ENCODE measurements around the gene CDKN3. TPM values are rescaled to one million over a fixed set of nuclear protein-coding genes. Genes with fewer than 3 reads are reported as not detected.
"Not testable (repeated sequence)": the region's sequence is repeated elsewhere in the genome, so short reads cannot be mapped to it uniquely, and the experiment has no call there.

Gene CDKN3
- total RNA-seq, 8 experiments from 2014 or later = 2.8 to 74.4 (median 7.9) TPM

DNA sequence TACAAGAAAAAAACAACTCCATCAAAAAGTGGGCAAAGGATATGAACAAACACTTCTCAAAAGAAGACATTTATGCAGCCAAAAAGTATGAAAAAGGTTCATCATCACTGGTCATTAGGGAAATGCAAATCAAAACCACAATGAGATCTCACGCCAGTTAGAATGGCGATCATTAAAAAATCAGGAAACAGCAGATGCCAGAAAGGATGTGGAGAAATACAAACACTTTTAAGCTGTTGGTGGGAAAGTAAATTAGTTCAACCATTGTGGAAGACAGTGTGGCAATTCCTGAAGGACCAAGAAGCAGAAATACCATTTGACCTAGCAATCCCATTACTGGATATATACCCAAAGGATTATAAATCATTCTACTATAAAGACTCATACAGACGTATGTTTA lies 16.2 kb upstream of the CDKN3 start:
- WGBS, 10 experiments = 53 to 100% (median 80%) methylated on average over 1 to 3 of the region's 3 CpGs; no CpG with 5 or more reads in 1 of the 10 experiments
- H3K4me1 ChIP-seq (replicated peaks in 1 of 2); ATAC-seq (replicated peaks in 6 of 8); in situ Hi-C loops (cut with MboI; ENCODE audit: low pct_unique_long_range_greater_than_20kb in 2 of 9, low sequenced_read_pairs in 9 of 9, unreplicated experiment in 9 of 9); H3K4me3 ChIP-seq; H3K27ac ChIP-seq: not testable (repeated sequence)

DNA sequence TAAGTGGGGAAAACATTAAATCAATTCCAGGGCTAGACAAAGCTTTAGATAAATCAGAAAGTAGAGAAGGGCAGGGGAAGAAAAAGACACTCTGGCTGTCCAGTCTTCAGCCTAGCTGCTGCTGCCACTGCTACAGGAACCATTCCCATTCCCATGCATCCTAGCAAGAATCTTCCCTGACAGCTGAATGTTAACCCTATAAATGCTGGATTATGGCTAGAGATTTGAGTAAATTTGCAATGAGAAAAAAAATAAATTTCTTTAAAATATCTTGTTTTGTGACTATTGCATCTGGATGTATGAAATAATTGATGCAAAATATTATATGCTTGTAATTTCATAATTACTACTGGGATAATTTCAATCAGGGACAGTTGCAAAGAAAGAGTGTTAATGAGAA lies 15.0 kb upstream of the CDKN3 start:
- no peaks in the 10 kb centered on the region for H3K4me1 ChIP-seq (replicated peaks in 1 of 2)
- ATAC-seq (replicated peaks in 6 of 8) = no peak
- in situ Hi-C loops (cut with MboI; ENCODE audit: low pct_unique_long_range_greater_than_20kb in 2 of 9, low sequenced_read_pairs in 9 of 9, unreplicated experiment in 9 of 9) = no loop called here

DNA sequence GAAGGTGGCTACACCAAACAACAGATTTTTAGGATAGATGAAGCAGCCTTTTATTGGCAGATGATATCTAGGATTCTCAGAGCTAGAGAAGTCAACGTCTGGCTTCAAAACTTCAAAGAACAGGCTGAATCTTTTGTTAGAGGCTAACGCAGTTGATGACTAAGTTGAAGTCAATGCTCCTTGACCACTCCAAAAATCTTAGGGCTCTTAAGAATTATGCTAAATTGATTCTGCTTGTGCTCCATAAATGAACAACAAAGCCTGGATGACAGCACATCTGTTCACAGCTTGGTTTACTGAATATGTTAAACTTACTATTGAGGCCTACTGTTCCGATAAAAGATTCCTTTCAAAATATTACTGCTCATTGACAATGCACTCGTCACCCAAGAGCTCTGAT lies 13.0 kb upstream of the CDKN3 start:
- no peak overlapping the region for H3K4me3 ChIP-seq
- in situ Hi-C loops (cut with MboI; ENCODE audit: low pct_unique_long_range_greater_than_20kb in 2 of 9, low sequenced_read_pairs in 9 of 9, unreplicated experiment in 9 of 9) = no loop called here
- peak in 2 of 8 experiments; percentile 78 to 80 for ATAC-seq (replicated peaks in 6 of 8)
- 0 to 80% (median 72%) methylated on average over 1 to 4 of the region's 4 CpGs for WGBS, 10 experiments
- H3K27ac ChIP-seq = no peak overlapping the region
- H3K4me1 ChIP-seq (replicated peaks in 1 of 2) = no peaks in the 10 kb centered on the region

More for the DNA sequence above, 15.0 kb upstream of the CDKN3 start:
- Histone ChIP-seq H3K27ac (no peak overlapping the region), H3K4me3 (no peak overlapping the region)

DNA sequence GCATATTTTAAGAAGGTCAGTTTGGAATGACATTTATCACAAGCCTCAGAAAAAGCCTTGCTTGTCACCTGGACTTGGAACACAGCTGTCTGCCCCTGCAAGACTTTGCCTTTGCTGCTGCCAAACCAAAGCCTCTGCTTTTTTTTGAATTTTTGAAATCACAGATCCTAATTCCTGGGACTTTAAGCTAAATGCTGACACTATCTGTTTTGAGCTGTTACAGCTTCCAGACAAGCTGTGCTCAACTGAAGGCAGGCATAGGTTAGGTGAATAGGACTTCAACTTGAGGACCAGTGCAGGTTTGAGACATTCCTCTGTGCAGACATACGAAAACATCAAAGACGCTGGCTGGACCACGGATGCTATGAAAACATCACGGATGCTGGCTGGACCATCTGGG lies 11.3 kb upstream of the CDKN3 start:
- 20 to 100% (median 90%) methylated on average over 1 to 4 of the region's 4 CpGs; no CpG with 5 or more reads in 1 of the 10 experiments for WGBS, 10 experiments
- Histone ChIP-seq H3K4me1 (replicated peaks in 1 of 2) (no peaks in the 10 kb centered on the region), H3K4me3 (no peak overlapping the region), H3K27ac (no peak overlapping the region)
- in situ Hi-C loops (cut with MboI; ENCODE audit: low pct_unique_long_range_greater_than_20kb in 2 of 9, low sequenced_read_pairs in 9 of 9, unreplicated experiment in 9 of 9) = no loop called here
- ATAC-seq (replicated peaks in 6 of 8) = no peak

DNA sequence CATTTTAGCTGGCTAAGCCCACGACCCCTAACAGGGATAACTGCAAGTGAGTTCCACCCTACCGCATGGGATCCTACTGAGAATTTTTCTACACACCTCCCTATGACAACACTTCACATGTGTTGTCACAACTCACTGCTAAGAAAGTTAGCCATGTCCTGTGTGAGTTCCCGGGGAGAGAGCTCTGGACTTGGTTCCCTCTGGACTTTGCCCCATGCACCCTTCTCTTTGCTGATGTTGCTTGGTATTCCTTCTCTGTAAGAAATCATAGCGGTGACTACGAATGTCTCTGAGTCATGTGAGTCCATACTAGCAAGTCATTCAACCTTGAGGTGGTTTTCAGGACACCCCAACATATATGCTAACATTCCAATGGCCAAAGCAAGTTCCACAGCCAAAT lies 9.5 kb upstream of the CDKN3 start:
- H3K27ac ChIP-seq = no peak overlapping the region
- ATAC-seq (replicated peaks in 6 of 8) = no peak
- no peaks in the 10 kb centered on the region for H3K4me1 ChIP-seq (replicated peaks in 1 of 2)
- in situ Hi-C loops (cut with MboI; ENCODE audit: low pct_unique_long_range_greater_than_20kb in 2 of 9, low sequenced_read_pairs in 9 of 9, unreplicated experiment in 9 of 9) = no loop called here
- 46 to 100% (median 90%) methylated on average over 1 to 5 of the region's 5 CpGs; no CpG with 5 or more reads in 1 of the 10 experiments for WGBS, 10 experiments
- no peak overlapping the region for H3K4me3 ChIP-seq

DNA sequence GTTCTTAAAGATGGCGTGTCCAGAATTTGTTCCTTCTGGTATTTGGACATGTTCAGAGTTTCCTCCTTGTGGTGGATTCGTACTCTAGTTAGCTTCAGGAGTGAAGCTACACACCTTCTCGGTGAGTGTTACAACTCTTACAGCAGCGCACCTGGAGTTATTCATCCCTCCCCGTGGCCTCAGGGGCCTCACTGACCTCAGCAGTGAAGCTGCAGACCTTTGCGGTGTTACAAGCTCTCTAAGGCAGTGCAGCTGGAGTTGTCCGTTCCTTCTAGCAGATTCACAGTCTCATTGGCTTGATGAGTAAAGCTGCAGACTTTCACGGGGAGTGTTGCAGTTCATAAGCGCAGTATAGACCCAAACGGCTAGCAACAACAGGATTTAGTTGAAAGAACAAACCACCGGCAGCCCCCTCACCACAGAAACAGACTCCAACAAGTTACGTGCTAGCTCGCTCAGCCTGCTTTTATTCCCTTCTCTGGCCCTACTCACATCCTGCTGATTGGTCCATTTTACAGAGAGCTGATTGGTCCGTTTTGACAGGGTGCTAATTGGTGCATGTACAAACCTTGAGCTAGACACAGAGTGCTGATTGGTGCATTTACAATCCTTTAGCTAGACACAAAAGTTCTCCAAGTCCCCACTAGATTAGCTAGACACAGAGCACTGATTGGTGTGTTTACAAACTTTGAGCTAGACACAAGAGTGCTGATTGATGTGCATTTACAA lies 4.5 kb upstream of the CDKN3 start:
- in situ Hi-C loops (cut with MboI; ENCODE audit: low pct_unique_long_range_greater_than_20kb in 2 of 9, low sequenced_read_pairs in 9 of 9, unreplicated experiment in 9 of 9) = no loop called here
- WGBS, 10 experiments = 66 to 100% (median 88%) methylated on average over 1 to 7 of the region's 14 CpGs; no CpG with 5 or more reads in 2 of the 10 experiments
- H3K4me3 ChIP-seq = no peak overlapping the region
- no peaks in the 10 kb centered on the region for H3K4me1 ChIP-seq (replicated peaks in 1 of 2)
- no peak for ATAC-seq (replicated peaks in 6 of 8)
- no peak overlapping the region for H3K27ac ChIP-seq

DNA sequence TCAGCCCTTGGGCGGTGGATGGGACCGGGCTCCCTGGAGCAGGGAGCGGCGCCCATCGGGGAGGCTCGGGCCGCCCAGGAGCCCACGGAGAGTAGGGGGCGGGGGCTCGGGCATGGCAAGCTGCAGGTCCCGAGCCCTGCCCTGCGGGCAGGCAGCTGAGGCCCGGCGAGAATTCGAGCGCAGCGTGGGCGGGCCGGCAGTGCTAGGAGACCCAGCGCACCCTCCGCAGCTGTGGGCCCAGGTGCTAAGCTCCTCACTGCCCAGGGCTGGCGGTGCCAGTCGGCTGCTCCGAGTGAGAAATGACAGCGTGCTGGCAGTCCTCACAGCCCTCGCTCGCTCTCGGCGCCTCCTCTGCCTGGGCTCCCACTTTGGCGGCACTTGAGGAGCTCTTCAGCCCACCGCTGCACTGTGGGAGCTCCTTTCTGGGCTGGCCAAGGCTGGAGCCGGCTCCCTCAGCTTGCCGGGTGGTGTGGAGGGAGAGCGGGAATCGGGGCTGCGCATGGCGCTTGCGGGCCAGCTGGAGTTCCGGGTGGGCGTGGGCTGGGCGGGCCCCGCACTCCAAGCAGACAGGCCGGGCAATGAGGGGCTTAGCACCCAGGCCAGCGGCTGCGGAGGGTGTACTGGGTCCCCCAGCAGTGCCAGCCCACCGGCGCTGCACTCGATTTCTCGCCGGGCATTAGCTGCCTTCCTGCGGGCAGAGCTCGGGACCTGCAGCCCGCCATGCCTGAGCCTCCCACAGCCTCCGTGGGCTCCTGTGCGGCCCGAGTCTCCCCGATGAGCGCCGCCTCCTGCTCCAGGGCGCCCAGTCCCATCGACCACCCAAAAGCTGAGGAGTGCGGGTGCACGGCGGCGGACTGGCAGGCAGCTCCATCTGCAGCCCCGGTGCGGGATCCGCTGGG lies 3.6 kb upstream of the CDKN3 start:
- in situ Hi-C loops (cut with MboI; ENCODE audit: low pct_unique_long_range_greater_than_20kb in 2 of 9, low sequenced_read_pairs in 9 of 9, unreplicated experiment in 9 of 9); ATAC-seq (replicated peaks in 6 of 8); H3K4me1 ChIP-seq (replicated peaks in 1 of 2); H3K27ac ChIP-seq; H3K4me3 ChIP-seq: not testable (repeated sequence)
- WGBS, 10 experiments = 83 to 100% (median 100%) methylated on average over 1 to 13 of the region's 68 CpGs; no CpG with 5 or more reads in 5 of the 10 experiments

DNA sequence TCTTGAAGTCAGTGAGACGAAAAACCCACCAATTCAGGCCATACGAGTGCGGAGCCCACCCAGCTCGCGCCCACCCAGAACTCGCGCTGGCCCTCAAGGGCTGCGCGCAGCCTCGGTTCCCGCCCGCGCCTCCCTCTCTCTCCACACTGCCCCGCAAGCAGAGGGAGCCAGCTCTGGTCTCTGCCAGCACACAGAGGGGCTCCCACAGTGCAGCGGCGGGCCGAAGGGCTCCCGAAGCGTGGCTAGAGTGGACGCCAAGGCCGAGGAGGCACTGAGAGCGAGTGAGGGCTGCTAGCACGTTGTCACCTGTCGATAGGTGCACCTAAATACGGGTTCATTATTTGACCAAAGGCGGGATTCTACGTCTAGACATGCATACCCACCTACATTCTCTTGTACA lies 2.2 kb upstream of the CDKN3 start:
- peaks cover 0 to 2% of the 10 kb centered on the region in 2 donors for H3K4me1 ChIP-seq (replicated peaks in 1 of 2)
- H3K4me3 ChIP-seq = no peak overlapping the region
- in situ Hi-C loops (cut with MboI; ENCODE audit: low pct_unique_long_range_greater_than_20kb in 2 of 9, low sequenced_read_pairs in 9 of 9, unreplicated experiment in 9 of 9) = no loop called here
- no peak overlapping the region for H3K27ac ChIP-seq
- 84 to 100% (median 100%) methylated on average over 1 to 7 of the region's 27 CpGs; no CpG with 5 or more reads in 4 of the 10 experiments for WGBS, 10 experiments
- ATAC-seq (replicated peaks in 6 of 8) = no peak

DNA sequence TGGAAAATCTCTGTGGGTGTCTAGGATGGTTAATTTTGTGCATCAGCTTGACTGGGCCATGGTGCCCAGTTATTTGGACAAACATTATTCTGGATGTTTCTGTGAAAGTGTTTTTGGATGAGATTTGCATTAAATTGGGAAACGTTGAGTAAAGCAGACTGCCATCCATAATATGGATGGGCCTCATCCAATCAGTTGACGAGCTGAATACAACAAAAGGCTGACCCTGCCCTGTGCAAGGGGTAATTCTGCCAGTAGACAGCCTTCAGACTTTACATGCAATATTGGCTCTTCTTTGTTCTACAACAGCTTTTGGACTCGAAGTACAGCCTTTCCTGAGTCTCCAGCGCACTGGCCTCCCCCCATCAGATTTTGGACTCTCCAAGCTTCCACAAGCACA lies 1.5 kb upstream of the CDKN3 start:
- WGBS, 10 experiments = 64 to 100% (median 85%) methylated on average over 1 to 4 of the region's 4 CpGs; no CpG with 5 or more reads in 3 of the 10 experiments
- ATAC-seq (replicated peaks in 6 of 8) = no peak
- in situ Hi-C loops (cut with MboI; ENCODE audit: low pct_unique_long_range_greater_than_20kb in 2 of 9, low sequenced_read_pairs in 9 of 9, unreplicated experiment in 9 of 9) = no loop called here

DNA sequence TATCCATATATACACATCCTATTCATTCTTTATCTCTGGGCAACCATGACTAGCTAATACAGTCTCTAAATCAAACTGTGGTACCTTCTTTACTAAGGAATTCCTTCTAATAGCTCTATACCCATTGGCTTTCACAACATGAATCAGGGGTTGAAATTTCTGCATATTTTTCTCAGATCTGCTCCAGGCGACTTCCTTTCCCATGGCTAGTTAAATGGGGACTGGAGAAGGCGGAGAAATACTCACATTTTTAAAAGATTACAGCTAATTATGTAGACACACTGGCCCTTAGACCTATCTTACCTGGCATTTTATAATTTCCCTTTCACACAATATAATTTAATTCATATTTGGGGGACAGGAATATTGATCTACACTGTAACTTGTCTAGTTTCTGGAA lies 1.1 kb upstream of the CDKN3 start:
- no peak for ATAC-seq (replicated peaks in 6 of 8)
- WGBS, 10 experiments = 75 to 100% (median 96%) methylated on average over 1 to 2 of the region's 2 CpGs; no CpG with 5 or more reads in 1 of the 10 experiments

More for the DNA sequence above, 1.5 kb upstream of the CDKN3 start:
- Histone ChIP-seq H3K4me3 (no peak overlapping the region), H3K27ac (no peak overlapping the region), H3K4me1 (replicated peaks in 1 of 2) (peaks cover 0 to 2% of the 10 kb centered on the region in 2 donors)

DNA sequence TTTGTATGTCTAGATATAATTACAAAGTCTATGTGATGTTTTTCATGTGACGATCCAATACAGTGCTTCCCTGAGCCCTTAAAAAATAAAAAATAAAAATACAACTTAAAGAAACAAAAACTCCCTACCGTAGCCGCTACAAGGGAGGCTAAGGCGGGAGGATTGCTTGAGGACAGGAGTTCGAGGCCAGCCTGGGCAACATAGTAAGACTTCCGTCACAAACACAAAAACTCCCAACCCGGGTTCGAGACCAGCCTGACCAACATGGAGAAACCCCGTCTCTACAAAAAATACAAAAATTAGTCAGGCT lies 669 bp upstream of the CDKN3 start:
- WGBS, 10 experiments = 53 to 100% (median 74%) methylated on average over 1 to 8 of the region's 9 CpGs
- H3K27ac ChIP-seq = no peak overlapping the region
- H3K4me3 ChIP-seq = peak overlapping the region; percentile 30 to 76 (median 62)

More for the DNA sequence above, 1.1 kb upstream of the CDKN3 start:
- Histone ChIP-seq H3K27ac (no peak overlapping the region), H3K4me3 (no peak overlapping the region), H3K4me1 (replicated peaks in 1 of 2) (peaks cover 0 to 2% of the 10 kb centered on the region in 2 donors)
- in situ Hi-C loops (cut with MboI; ENCODE audit: low pct_unique_long_range_greater_than_20kb in 2 of 9, low sequenced_read_pairs in 9 of 9, unreplicated experiment in 9 of 9) = no loop called here

DNA sequence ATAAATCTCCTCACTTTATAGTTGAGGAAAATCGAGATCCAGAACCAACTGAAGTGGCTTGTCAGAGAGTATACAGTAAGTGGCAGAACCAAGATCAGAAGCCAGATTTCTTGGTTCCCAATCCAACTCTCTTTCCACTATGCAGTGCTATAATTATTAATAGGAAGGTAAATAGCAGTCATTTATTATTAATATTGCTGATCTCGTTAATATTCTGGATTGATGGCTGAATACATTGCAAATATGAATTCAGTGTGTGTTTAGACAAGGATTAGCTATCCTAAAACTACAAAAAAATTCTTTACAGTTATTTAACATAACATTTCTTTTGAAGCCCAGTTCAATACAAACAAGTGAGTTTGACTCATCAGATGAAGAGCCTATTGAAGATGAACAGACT lies 2.8 kb downstream of the CDKN3 start:
- in situ Hi-C loops (cut with MboI; ENCODE audit: low pct_unique_long_range_greater_than_20kb in 2 of 9, low sequenced_read_pairs in 9 of 9, unreplicated experiment in 9 of 9) = no loop called here
- peaks cover 0 to 2% of the 10 kb centered on the region in 2 donors for H3K4me1 ChIP-seq (replicated peaks in 1 of 2)
- H3K4me3 ChIP-seq = no peak overlapping the region
- ATAC-seq (replicated peaks in 6 of 8) = no peak
- no peak overlapping the region for H3K27ac ChIP-seq
- 78 to 100% (median 100%) methylated on average over 1 to 2 of the region's 2 CpGs; no CpG with 5 or more reads in 2 of the 10 experiments for WGBS, 10 experiments

More for the DNA sequence above, 669 bp upstream of the CDKN3 start:
- peaks cover 0 to 2% of the 10 kb centered on the region in 2 donors for H3K4me1 ChIP-seq (replicated peaks in 1 of 2)
- ATAC-seq (replicated peaks in 6 of 8) = no peak
- in situ Hi-C loops (cut with MboI; ENCODE audit: low pct_unique_long_range_greater_than_20kb in 2 of 9, low sequenced_read_pairs in 9 of 9, unreplicated experiment in 9 of 9) = no loop called here

DNA sequence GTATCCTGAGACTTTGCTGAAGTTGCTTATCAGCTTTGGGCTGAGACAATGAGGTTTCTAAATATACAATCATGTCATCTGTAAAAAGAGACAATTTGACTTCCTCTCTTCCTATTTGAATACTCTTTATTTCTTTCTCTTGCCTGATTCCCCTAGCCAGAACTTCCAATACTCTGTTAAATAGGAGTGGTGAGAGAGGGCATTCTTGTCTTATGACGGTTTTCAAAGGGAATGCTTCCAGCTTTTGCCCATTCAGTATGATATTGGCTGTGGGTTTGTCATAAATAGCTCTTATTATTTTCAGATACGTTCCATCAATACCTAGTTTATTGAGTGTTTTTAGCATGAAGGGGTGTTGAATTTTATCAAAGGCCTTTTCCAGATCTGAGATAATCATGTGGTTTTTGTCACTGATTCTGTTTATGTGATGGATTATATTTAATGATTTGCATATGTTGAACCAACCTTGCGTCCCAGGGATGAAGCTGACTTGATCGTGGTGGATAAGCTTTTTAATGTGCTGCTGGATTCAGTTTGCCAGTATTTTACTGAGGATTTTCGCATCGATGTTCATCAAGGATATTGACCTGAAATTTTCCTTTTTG lies 6.7 kb downstream of the CDKN3 start:
- ATAC-seq (replicated peaks in 6 of 8); in situ Hi-C loops (cut with MboI; ENCODE audit: low pct_unique_long_range_greater_than_20kb in 2 of 9, low sequenced_read_pairs in 9 of 9, unreplicated experiment in 9 of 9): not testable (repeated sequence)
- WGBS, 10 experiments = 18 to 100% (median 91%) methylated on average over 1 to 5 of the region's 6 CpGs

More for the DNA sequence above, 6.7 kb downstream of the CDKN3 start:
- H3K4me3 ChIP-seq; H3K27ac ChIP-seq; H3K4me1 ChIP-seq (replicated peaks in 1 of 2): not testable (repeated sequence)
